ENCODE measurements around the gene GFI1.

DNA sequence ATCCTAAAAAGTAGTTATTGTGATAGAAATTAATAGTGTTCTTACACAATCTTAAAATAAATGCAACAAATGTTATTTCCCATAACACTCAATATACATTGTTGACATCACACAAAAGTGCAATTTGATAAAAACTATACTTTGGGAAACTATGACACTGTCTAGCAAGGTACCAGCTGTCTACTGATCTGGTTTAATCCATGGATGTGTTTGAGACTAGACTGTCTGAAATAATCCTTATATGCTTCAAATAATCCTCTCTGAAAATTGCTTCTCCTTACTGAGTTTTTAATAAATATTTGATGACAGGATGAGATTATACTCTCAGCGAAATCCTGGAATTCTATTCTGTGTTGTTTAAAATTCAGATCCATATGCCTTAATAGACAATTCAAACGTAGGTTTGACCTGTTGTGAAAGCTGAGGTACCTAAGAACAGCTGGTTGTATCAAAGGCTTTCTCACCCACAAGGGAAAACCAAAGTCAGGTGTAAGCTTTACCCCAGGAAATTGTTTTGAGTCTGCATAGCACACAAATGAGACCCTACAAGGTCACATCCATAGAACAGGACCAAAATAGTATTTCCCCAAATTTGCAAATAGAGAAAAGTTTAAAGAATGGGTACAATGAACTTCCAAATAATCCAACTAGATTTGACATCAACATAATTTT, 8.8 kb upstream of the GFI1 start:
- TF ChIP-seq POLR2A (IDR thresholded peaks at IDR 0.05; ENCODE audit: low read depth, low read length) (no peak), EZH2 (IDR thresholded peaks at IDR 0.05; ENCODE audit: borderline replicate concordance, low read depth, low read length, severe bottlenecking) (no peak), JUN (IDR thresholded peaks at IDR 0.05; ENCODE audit: borderline replicate concordance, insufficient read depth, insufficient read length, low read depth) (no peak)
- TF ChIP-seq, protein P1, sequence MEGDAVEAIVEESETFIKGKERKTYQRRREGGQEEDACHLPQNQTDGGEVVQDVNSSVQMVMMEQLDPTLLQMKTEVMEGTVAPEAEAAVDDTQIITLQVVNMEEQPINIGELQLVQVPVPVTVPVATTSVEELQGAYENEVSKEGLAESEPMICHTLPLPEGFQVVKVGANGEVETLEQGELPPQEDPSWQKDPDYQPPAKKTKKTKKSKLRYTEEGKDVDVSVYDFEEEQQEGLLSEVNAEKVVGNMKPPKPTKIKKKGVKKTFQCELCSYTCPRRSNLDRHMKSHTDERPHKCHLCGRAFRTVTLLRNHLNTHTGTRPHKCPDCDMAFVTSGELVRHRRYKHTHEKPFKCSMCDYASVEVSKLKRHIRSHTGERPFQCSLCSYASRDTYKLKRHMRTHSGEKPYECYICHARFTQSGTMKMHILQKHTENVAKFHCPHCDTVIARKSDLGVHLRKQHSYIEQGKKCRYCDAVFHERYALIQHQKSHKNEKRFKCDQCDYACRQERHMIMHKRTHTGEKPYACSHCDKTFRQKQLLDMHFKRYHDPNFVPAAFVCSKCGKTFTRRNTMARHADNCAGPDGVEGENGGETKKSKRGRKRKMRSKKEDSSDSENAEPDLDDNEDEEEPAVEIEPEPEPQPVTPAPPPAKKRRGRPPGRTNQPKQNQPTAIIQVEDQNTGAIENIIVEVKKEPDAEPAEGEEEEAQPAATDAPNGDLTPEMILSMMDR (IDR thresholded peaks at IDR 0.05; ENCODE audit: extremely low read depth in 1 of 2, insufficient read depth in 1 of 2, low read depth in 1 of 2, low read length in 2 of 2), result no peak
